Small intestine (tissue), 7 donors: Measurements from ENCODE around the gene PRAMEF12. TPM values are rescaled to one million over a fixed set of nuclear protein-coding genes. Genes with fewer than 3 reads are reported as not detected.

Experiments used
- DNase-seq, 2 donors: peaks; one replicate each; pipeline versions ENCODE4 v3.0.0 to v3.0.0-alpha.2; 2013
- FAIRE-seq: peaks from 2 replicates; lab custom pipeline; 2012; peaks lifted over from hg19 to GRCh38; lab: Jason Lieb, UNC
- H3K27ac ChIP-seq, 3 donors: one replicate each; pipeline ENCODE4 v1.5.1; 2013; ENCODE audit warnings: low read length in 2 of 3, mild to moderate bottlenecking in 2 of 3, control low read depth in 1 of 3, inconsistent platforms in 1 of 3, low read depth in 1 of 3, moderate library complexity in 1 of 3
- H3K27me3 ChIP-seq, 3 donors: one replicate each; pipeline ENCODE4 v1.6.1; 2013; ENCODE audit warnings: low read length in 3 of 3, inconsistent platforms in 1 of 3; ENCODE audit not compliant: control insufficient read depth in 3 of 3, insufficient read depth in 3 of 3
- H3K36me3 ChIP-seq, 3 donors: one replicate each; pipeline ENCODE4 v1.6.1; 2013; ENCODE audit warnings: low read length in 3 of 3, inconsistent platforms in 1 of 3, low read depth in 1 of 3, mild to moderate bottlenecking in 1 of 3, moderate library complexity in 1 of 3; ENCODE audit not compliant: control insufficient read depth in 3 of 3, insufficient read depth in 2 of 3
- H3K4me1 ChIP-seq, 3 donors: one replicate each; pipeline ENCODE4 v1.6.1; 2013; ENCODE audit warnings: low read length in 2 of 3, inconsistent platforms in 1 of 3, low read depth in 1 of 3, mild to moderate bottlenecking in 1 of 3, moderate library complexity in 1 of 3; ENCODE audit not compliant: control insufficient read depth in 3 of 3, insufficient read depth in 2 of 3
- H3K4me3 ChIP-seq, 3 donors: one replicate each; pipeline ENCODE4 v1.5.1; 2013; ENCODE audit warnings: low read length in 3 of 3, control low read depth in 1 of 3, inconsistent platforms in 1 of 3, low read depth in 1 of 3, mild to moderate bottlenecking in 1 of 3, moderate library complexity in 1 of 3
- H3K9me3 ChIP-seq, 2 donors: one replicate each; pipeline ENCODE4 v1.6.1; 2013; ENCODE audit warnings: low read depth in 1 of 2, low read length in 1 of 2; ENCODE audit not compliant: control insufficient read depth in 2 of 2, insufficient read depth in 1 of 2
- WGBS, 3 donors: extraction: QIAGEN DNeasy Blood & Tissue Kit; methylation state at CpG; one replicate each; pipeline ENCODE4 v1.1.7; 2013; 5-methylcytosine and 5-hydroxymethylcytosine counted together
- polyA plus RNA-seq, 4 donors: library from polyadenylated mRNA; stranded (reverse) in 3 of 4; unstranded in 1 of 4; fragments of 200-250 nt in 3 of 4; fragments of 120-200 nt in 1 of 4; gene quantifications; one replicate each; pipeline versions ENCODE4 v1.2.1 to v1.2.3, GENCODE V29; 2013
- donor health status: healthy with polysubstance abuse.
- donor health status: control.
- donor health status: control.
- donor health status: Bipolar disorder and iron deficiency.
- donor health status: healthy.

Gene PRAMEF12
- polyA plus RNA-seq, 4 donors, result not detected

DNA sequence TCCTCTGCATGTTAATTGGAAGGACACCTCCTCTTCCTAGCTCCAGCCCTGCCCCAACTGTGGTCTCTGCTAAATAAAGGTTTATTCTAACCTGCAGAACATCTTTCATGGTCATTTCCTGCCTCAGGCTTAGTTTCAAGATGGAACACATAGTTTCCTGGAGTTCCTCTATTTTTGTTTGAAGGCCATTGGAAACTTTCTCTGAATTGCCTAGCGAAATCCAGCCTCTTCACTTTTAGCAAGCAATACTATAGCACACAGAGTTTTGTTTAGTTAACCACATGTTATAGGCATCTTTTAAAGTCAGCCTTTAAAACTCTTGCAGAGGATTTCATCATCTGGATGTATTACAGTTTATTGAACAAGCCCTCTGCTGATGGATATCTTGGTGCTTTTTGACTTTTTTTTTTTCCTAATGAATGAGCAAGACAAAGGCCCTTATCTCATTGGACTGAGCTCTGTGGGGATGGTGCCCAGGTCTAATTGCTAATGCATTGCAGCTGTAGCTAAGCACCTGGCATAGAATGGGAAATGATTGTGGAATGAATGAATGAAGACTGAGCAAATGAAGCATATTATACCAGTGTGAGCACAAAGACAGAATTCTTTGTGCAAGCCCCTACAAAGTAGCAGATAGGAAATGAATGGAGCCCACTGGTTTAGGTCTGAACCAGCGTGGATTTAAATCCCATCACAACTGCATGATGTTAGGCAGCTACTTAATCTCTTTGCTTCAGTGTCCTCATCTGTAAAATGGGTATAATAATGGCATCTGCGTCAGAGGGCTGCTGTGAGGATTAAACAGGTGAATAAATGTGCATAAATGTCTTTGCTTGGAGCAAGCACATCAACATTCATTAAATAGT, 28.2 kb upstream of the PRAMEF12 start:
- FAIRE-seq, result no peak
- no peaks in the 10 kb centered on the region for H3K36me3 ChIP-seq
- H3K4me3 ChIP-seq, result no peak overlapping the region
- 60 to 72% (median 66%) methylated on average over 3 of the region's 3 CpGs for whole genome bisulfite sequencing, 3 donors
- H3K27ac ChIP-seq, result no peak overlapping the region
- peaks cover 0 to 8% (median 0%) of the 10 kb centered on the region in 3 donors for H3K27me3 ChIP-seq
- peaks cover 2 to 10% of the 10 kb centered on the region in 2 donors for H3K9me3 ChIP-seq
- DNase-seq, result no peak
- H3K4me1 ChIP-seq, result no peaks in the 10 kb centered on the region

DNA sequence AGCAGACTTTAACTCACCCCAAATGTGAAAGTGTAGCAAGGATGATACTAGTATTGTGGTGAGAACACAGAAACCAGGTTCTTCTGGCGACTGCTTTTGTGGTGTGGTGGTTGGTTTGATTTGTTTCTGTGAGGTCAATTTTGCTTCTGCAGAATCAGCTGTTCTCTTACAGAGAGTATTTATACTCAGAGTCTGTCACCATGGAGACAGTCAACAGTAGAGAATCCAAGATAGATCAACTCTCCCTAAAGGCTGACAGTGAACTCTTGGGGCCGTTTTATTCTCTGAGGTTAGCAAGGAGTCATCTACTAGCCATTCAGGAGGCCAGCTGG, 27.6 kb upstream of the PRAMEF12 start, which contains the start of gene CFAP107:
TSS of gene CFAP107 (plus strand) at position 209 of the 332 bp plus-strand sequence. CDS start 231 bp downstream, outside the sequence.
- WGBS, 3 donors, result 3 to 21% (median 4%) methylated on average over 2 of the region's 2 CpGs
- Histone ChIP-seq H3K27me3 (peaks cover 0 to 8% (median 0%) of the 10 kb centered on the region in 3 donors), H3K36me3 (no peaks in the 10 kb centered on the region), H3K27ac (no peak within 1 kb of the TSS), H3K4me1 (no peaks in the 10 kb centered on the region), H3K4me3 (no peak within 1 kb of the TSS), H3K9me3 (peaks cover 2 to 10% of the 10 kb centered on the region in 2 donors)
- DNase-seq (peak in 1 of 2 donors; percentile 39), FAIRE-seq (no peak)

GRCh38 chr1:12748778-12749355, 24.7 kb upstream of the PRAMEF12 start:
- Histone ChIP-seq H3K4me3 (no peak overlapping the region), H3K9me3 (peaks cover 2 to 10% of the 10 kb centered on the region in 2 donors), H3K36me3 (no peaks in the 10 kb centered on the region), H3K27ac (no peak overlapping the region), H3K4me1 (no peaks in the 10 kb centered on the region), H3K27me3 (peaks cover 0 to 5% (median 0%) of the 10 kb centered on the region in 3 donors)
- DNase-seq, result no peak
- FAIRE-seq, result no peak

DNA sequence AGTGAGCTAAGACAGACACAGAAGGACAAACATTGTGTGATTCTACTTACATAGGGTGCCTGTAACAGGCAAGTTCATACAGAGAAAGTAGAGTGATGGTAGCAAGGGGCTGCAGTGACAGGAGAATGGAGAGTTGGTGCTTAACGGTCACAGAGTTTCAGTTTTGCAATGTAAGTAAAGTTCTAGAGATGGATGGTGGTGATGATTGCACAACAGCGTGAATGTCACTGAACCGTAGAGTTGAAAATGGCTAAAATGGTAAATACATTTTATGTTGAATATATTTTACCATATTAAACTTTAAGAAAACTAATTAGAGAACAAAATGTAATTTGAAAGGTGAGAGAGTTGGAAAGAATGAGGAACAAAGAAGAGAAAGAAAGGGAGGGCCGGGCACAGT, 18.8 kb upstream of the PRAMEF12 start:
- no peak for DNase-seq
- no peak overlapping the region for H3K4me3 ChIP-seq
- peaks cover 0 to 5% (median 0%) of the 10 kb centered on the region in 3 donors for H3K27me3 ChIP-seq
- H3K27ac ChIP-seq, result no peak overlapping the region
- H3K4me1 ChIP-seq, result peaks cover 0 to 8% (median 0%) of the 10 kb centered on the region in 3 donors
- H3K9me3 ChIP-seq, result no peaks in the 10 kb centered on the region
- H3K36me3 ChIP-seq, result no peaks in the 10 kb centered on the region
- no peak for FAIRE-seq
- 71 to 87% (median 79%) methylated on average over 4 of the region's 4 CpGs for WGBS, 3 donors

DNA sequence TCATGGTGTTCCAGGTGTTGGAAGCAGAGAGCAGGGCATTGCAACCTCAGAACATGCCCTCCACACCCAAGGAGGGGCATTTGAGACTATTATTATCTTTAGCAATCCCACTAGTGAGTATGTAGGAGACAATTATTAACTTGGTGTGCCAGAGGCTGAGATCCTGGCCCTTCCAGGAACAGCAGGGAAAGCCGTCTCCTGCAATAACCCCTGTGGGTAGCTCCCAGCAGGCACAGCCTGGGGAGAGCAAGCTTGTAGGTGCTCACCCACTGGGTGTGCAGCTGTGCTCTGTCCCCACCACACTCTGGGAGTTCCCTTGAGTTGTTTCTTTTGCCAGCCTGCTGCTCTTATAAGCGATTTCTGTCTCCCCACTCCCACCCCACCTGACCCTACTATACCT, 17.3 kb upstream of the PRAMEF12 start:
- no peaks in the 10 kb centered on the region for H3K9me3 ChIP-seq
- no peak for FAIRE-seq
- DNase-seq, result peak in 1 of 2 donors; percentile 38
- peaks cover 0 to 8% (median 0%) of the 10 kb centered on the region in 3 donors for H3K4me1 ChIP-seq
- H3K36me3 ChIP-seq, result no peaks in the 10 kb centered on the region
- H3K4me3 ChIP-seq, result no peak overlapping the region
- WGBS, 3 donors, result 32 to 46% (median 41%) methylated on average over 2 of the region's 2 CpGs
- H3K27me3 ChIP-seq, result peaks cover 0 to 5% (median 0%) of the 10 kb centered on the region in 3 donors
- no peak overlapping the region for H3K27ac ChIP-seq

- DNase-seq (peak in 1 of 2 donors; percentile 51), FAIRE-seq (no peak)
- H3K36me3 ChIP-seq, result no peaks in the 10 kb centered on the region
- no peak overlapping the region for H3K4me3 ChIP-seq
- H3K4me1 ChIP-seq, result peaks cover 0 to 8% (median 0%) of the 10 kb centered on the region in 3 donors
- WGBS, 3 donors, result 60 to 69% (median 67%) methylated on average over 6 of the region's 6 CpGs
- H3K27me3 ChIP-seq, result peaks cover 0 to 5% (median 0%) of the 10 kb centered on the region in 3 donors
- H3K27ac ChIP-seq, result no peak overlapping the region
- H3K9me3 ChIP-seq, result no peaks in the 10 kb centered on the region
Observed at GRCh38 chr1:12756768-12757413, 16.6 kb upstream of the PRAMEF12 start.

GRCh38 chr1:12757836-12758235, 15.7 kb upstream of the PRAMEF12 start:
- 52 to 69% (median 56%) methylated on average over 6 of the region's 6 CpGs for WGBS, 3 donors

GRCh38 chr1:12760256-12760795, 13.2 kb upstream of the PRAMEF12 start:
- H3K36me3 ChIP-seq, result no peaks in the 10 kb centered on the region
- H3K4me1 ChIP-seq, result peaks cover 0 to 8% (median 0%) of the 10 kb centered on the region in 3 donors
- no peak overlapping the region for H3K4me3 ChIP-seq
- no peak for FAIRE-seq
- DNase-seq, result no peak
- WGBS, 3 donors, result 60 to 71% (median 66%) methylated on average over 7 of the region's 7 CpGs
- H3K9me3 ChIP-seq, result no peaks in the 10 kb centered on the region
- H3K27ac ChIP-seq, result no peak overlapping the region
- peaks cover 0 to 5% (median 2%) of the 10 kb centered on the region in 3 donors for H3K27me3 ChIP-seq

More at GRCh38 chr1:12757836-12758235, 15.7 kb upstream of the PRAMEF12 start:
- Histone ChIP-seq H3K27ac (no peak overlapping the region), H3K27me3 (peaks cover 0 to 5% (median 0%) of the 10 kb centered on the region in 3 donors), H3K4me3 (no peak overlapping the region), H3K4me1 (peaks cover 0 to 8% (median 0%) of the 10 kb centered on the region in 3 donors), H3K36me3 (no peaks in the 10 kb centered on the region), H3K9me3 (no peaks in the 10 kb centered on the region)
- DNase-seq, result no peak
- FAIRE-seq, result no peak
